Gastrocnemius medialis (tissue), 4 donors: ENCODE data around the gene HDAC4.

ENCODE experiments used
- POLR2A ChIP-seq, 2 donors: fragments of 450-650 bp; IDR thresholded peaks; one replicate each; pipeline ENCODE4 v1.6.1; 2017; ENCODE audit warnings: antibody characterized with exemption in 2 of 2, mild to moderate bottlenecking in 2 of 2, moderate library complexity in 2 of 2
- TF ChIP-seq, protein P1 (sequence below), 5 experiments: fragments of 450-650 bp in 3 of 5; fragments of 200-600 bp in 2 of 5; sonication (generic) in 2 of 5; IDR thresholded peaks in 4 of 5; conservative IDR thresholded peaks in 1 of 5; 1 replicate in 4 of 5; 2 replicates in 1 of 5; pipeline ENCODE4 v1.5.1; 2016 to 2019; ENCODE audit warnings: antibody characterized with exemption in 5 of 5, mild to moderate bottlenecking in 3 of 5, moderate library complexity in 3 of 5

DNA sequence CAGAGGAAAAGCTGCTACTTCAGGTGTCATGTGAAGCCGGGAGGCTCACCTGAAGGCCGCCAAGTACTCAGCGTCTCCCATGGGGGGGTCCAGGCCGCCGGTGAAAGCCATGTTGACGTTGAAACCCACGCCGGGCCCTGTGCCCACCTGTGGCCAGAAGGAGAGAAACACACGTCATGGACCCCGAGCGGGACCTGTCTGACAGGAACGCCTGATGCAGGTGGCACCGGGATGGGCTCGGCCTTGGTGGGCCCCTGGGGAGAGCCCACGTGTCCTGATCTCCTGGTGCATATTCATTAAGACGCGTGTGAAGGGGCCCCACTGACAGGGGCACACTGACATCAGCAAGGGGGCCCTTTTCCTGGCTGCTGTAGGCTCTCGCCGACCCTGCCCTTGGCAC is 319.8 kb downstream of the HDAC4 start:
- TF ChIP-seq, protein P1, sequence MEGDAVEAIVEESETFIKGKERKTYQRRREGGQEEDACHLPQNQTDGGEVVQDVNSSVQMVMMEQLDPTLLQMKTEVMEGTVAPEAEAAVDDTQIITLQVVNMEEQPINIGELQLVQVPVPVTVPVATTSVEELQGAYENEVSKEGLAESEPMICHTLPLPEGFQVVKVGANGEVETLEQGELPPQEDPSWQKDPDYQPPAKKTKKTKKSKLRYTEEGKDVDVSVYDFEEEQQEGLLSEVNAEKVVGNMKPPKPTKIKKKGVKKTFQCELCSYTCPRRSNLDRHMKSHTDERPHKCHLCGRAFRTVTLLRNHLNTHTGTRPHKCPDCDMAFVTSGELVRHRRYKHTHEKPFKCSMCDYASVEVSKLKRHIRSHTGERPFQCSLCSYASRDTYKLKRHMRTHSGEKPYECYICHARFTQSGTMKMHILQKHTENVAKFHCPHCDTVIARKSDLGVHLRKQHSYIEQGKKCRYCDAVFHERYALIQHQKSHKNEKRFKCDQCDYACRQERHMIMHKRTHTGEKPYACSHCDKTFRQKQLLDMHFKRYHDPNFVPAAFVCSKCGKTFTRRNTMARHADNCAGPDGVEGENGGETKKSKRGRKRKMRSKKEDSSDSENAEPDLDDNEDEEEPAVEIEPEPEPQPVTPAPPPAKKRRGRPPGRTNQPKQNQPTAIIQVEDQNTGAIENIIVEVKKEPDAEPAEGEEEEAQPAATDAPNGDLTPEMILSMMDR (IDR thresholded peaks at IDR 0.05 in 4 of 5, conservative IDR thresholded peaks at IDR 0.05 in 1 of 5) = no peak
- TF ChIP-seq POLR2A (IDR thresholded peaks at IDR 0.05) = no peak
